GM18507 (cell line): ENCODE results near the gene BHMT2.

Experiments used
- DNase-seq: peaks from one replicate; pipeline ENCODE4 v3.0.0; 2011; ENCODE audit warnings: low read depth; ENCODE audit not compliant: insufficient read length; ENCODE audit errors: extremely low spot score
- FAIRE-seq: peaks from 2 replicates; lab custom pipeline; 2011; peaks lifted over from hg19 to GRCh38; lab: Jason Lieb, UNC

The BHMT2 gene

GRCh38 chr5:79069488-79070349, at the start of gene BHMT2, which contains the start of gene DMGDH:
TSS of gene BHMT2 (plus strand) at chr5:79069767. CDS start at chr5:79069783, 16 bp downstream.
TSS of gene DMGDH (minus strand) at chr5:79069674. CDS start at chr5:79069620, 54 bp downstream.
- DNase-seq (no peak), FAIRE-seq (no peak)

- DNase-seq (peak; percentile 15), FAIRE-seq (peak; percentile 86)
These were observed 48.6 kb upstream of the BHMT2 start for GRCh38 chr5:79020861-79021561.

GRCh38 chr5:79021753-79022152, 47.8 kb upstream of the BHMT2 start:
- no peak for FAIRE-seq
- no peak for DNase-seq

- no peak for FAIRE-seq
These were observed 46.8 kb upstream of the BHMT2 start for GRCh38 chr5:79022771-79023170.

GRCh38 chr5:79023348-79023747, 46.2 kb upstream of the BHMT2 start:
- DNase-seq: no peak
- FAIRE-seq: no peak

More at GRCh38 chr5:79022771-79023170, 46.8 kb upstream of the BHMT2 start:
- no peak for DNase-seq

GRCh38 chr5:79023947-79024346, 45.6 kb upstream of the BHMT2 start:
- DNase-seq (no peak), FAIRE-seq (no peak)

- FAIRE-seq (peak; percentile 73), DNase-seq (no peak)
These were observed 44.5 kb upstream of the BHMT2 start for GRCh38 chr5:79025054-79025472.

- no peak for DNase-seq
- no peak for FAIRE-seq
These were observed 38.7 kb upstream of the BHMT2 start for GRCh38 chr5:79030663-79031484.

GRCh38 chr5:79031485-79031867, 38.1 kb upstream of the BHMT2 start:
- FAIRE-seq: no peak
- no peak for DNase-seq

- no peak for DNase-seq
- no peak for FAIRE-seq
These were observed 37.4 kb upstream of the BHMT2 start for GRCh38 chr5:79032031-79032695.

GRCh38 chr5:79032782-79033181, 36.8 kb upstream of the BHMT2 start:
- DNase-seq: no peak
- no peak for FAIRE-seq

GRCh38 chr5:79035237-79035636, 34.3 kb upstream of the BHMT2 start:
- DNase-seq (no peak), FAIRE-seq (no peak)

GRCh38 chr5:79036769-79037168, 32.8 kb upstream of the BHMT2 start:
- no peak for DNase-seq
- no peak for FAIRE-seq

GRCh38 chr5:79042188-79042587, 27.4 kb upstream of the BHMT2 start:
- no peak for DNase-seq
- no peak for FAIRE-seq

GRCh38 chr5:79047199-79047598, 22.4 kb upstream of the BHMT2 start:
- no peak for FAIRE-seq
- no peak for DNase-seq

- DNase-seq (no peak), FAIRE-seq (no peak)
These were observed 21.1 kb upstream of the BHMT2 start for GRCh38 chr5:79048437-79048836.

GRCh38 chr5:79050498-79050897, 19.1 kb upstream of the BHMT2 start:
- no peak for FAIRE-seq
- DNase-seq: no peak

GRCh38 chr5:79053321-79053720, 16.2 kb upstream of the BHMT2 start:
- no peak for FAIRE-seq
- no peak for DNase-seq

- FAIRE-seq (no peak), DNase-seq (no peak)
These were observed 14.6 kb upstream of the BHMT2 start for GRCh38 chr5:79055017-79055416.
